Measurements from ENCODE around the gene GFRA1. TPM values are rescaled to one million over a fixed set of nuclear protein-coding genes. Genes with fewer than 3 reads are reported as not detected.

Gene GFRA1
- polyA plus RNA-seq, 1 experiment = 6.8 TPM

DNA sequence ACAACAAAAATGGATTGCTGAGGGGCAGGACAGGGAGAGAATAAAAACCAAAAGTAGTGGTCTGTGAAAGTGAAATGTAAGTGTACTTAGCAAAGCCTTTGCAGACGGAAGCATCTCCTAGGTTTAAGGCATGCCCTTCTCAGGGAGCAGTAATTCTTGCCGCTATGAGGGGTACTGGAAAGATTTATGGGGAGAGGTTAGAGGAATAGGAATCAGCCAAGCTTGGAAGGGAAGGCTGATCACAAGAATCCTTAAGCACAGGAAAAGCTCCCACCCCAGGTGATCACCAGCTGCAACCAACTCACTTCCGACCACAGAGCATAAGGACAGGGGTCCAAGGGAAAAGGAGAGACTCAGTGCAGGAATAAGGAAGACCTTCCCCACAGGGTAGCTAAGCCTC is 10.3 kb downstream of the GFRA1 start:
- TF ChIP-seq, protein P1, sequence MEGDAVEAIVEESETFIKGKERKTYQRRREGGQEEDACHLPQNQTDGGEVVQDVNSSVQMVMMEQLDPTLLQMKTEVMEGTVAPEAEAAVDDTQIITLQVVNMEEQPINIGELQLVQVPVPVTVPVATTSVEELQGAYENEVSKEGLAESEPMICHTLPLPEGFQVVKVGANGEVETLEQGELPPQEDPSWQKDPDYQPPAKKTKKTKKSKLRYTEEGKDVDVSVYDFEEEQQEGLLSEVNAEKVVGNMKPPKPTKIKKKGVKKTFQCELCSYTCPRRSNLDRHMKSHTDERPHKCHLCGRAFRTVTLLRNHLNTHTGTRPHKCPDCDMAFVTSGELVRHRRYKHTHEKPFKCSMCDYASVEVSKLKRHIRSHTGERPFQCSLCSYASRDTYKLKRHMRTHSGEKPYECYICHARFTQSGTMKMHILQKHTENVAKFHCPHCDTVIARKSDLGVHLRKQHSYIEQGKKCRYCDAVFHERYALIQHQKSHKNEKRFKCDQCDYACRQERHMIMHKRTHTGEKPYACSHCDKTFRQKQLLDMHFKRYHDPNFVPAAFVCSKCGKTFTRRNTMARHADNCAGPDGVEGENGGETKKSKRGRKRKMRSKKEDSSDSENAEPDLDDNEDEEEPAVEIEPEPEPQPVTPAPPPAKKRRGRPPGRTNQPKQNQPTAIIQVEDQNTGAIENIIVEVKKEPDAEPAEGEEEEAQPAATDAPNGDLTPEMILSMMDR (IDR thresholded peaks at IDR 0.05; ENCODE audit: low read depth, low read length) = no peak
- Histone ChIP-seq H3K27ac (ENCODE audit: low read depth, low read length) (no peak overlapping the region), H3K27me3 (ENCODE audit: control insufficient read depth, insufficient read depth, low read length) (no peaks in the 10 kb centered on the region), H3K4me3 (ENCODE audit: low read depth, low read length) (no peak overlapping the region), H3K9me3 (ENCODE audit: control insufficient read depth, insufficient read depth, low read length) (no peaks in the 10 kb centered on the region)
- POLR2A ChIA-PET = no interaction called here
- CTCF ChIA-PET = no interaction called here
- no peak for DNase-seq (ENCODE audit: low read depth, low spot score)

DNA sequence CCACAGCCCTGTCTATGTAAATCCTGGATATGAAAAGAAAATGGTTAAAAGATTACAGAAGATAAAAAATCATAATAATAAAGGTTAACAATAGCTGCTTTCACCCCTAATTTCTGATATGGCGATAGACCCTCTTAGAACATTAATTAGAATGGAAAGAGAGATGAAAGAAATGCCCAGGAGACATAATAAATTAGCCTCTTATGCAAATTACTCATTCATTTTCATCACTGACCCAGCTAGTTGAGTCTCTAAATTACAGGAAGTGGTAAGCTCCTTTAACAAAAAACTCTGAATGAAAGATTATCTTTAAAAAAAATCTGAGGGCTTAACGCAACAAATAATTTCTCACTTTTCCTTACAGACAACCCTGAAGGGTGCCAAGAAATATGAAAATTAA is 12.4 kb downstream of the GFRA1 start:
- Histone ChIP-seq H3K9me3 (ENCODE audit: control insufficient read depth, insufficient read depth, low read length) (no peaks in the 10 kb centered on the region), H3K27ac (ENCODE audit: low read depth, low read length) (no peak overlapping the region), H3K4me3 (ENCODE audit: low read depth, low read length) (no peak overlapping the region), H3K27me3 (ENCODE audit: control insufficient read depth, insufficient read depth, low read length) (no peaks in the 10 kb centered on the region)
- no peak for DNase-seq (ENCODE audit: low read depth, low spot score)
- TF ChIP-seq, protein P1 (IDR thresholded peaks at IDR 0.05; ENCODE audit: low read depth, low read length) = no peak
- ChIA-PET CTCF (interaction anchor here (0.6 to 1.4 kb wide), 3 partner anchors 13 to 554 kb away, joined by 4 to 6 read pairs (median 5); no protein-coding TSS in a partner anchor), POLR2A (no interaction called here)

DNA sequence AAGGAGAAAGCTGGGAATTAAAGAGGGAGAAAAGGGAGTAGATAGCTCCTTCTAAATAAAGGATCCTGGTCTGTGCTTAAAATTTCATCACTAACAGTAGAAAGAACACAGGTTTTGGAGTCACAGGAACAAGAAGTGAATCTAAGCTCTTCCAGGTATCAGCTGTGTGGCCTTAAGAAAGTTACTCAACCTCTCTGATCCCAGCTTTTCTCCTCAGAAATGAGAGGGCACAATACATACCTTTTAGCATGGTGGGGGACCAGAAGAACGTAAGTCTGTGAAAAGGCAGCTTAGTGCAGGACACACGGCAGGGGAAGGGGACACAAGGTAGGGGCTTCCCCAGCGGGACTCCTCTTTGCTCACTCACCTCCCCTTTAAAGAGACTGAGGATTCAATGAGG is 13.4 kb downstream of the GFRA1 start:
- Histone ChIP-seq H3K27ac (ENCODE audit: low read depth, low read length) (no peak overlapping the region), H3K4me3 (ENCODE audit: low read depth, low read length) (no peak overlapping the region), H3K9me3 (ENCODE audit: control insufficient read depth, insufficient read depth, low read length) (no peaks in the 10 kb centered on the region), H3K27me3 (ENCODE audit: control insufficient read depth, insufficient read depth, low read length) (no peaks in the 10 kb centered on the region)
- ChIA-PET CTCF (interaction anchor here (1.0 to 1.4 kb wide), 3 partner anchors 28 to 553 kb away, joined by 3 to 6 read pairs (median 4); no protein-coding TSS in a partner anchor), POLR2A (no interaction called here)
- TF ChIP-seq, protein P1 (IDR thresholded peaks at IDR 0.05; ENCODE audit: low read depth, low read length) = no peak
- DNase-seq (ENCODE audit: low read depth, low spot score) = no peak

DNA sequence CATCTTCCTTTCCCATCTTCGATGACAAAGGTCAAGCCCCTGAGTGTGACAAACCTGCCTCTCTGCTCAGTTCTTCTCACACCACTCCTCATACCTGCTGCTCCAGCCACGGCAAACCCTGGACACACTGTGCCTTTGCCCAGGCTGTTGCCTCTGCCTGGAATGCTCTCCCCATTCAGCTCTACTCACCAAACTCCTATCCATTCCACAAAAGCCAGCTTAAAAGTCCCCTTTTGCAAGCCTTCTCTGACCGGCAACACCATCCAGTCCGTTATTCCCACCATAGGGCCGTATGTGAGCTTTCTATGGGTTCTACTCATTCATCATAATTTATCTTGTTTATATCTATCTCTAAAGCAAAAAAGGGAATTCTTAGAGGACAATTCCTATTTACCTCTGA is 15.2 kb downstream of the GFRA1 start:
- TF ChIP-seq, protein P1 (IDR thresholded peaks at IDR 0.05; ENCODE audit: low read depth, low read length) = no peak
- POLR2A ChIA-PET = no interaction called here
- Histone ChIP-seq H3K27ac (ENCODE audit: low read depth, low read length) (no peak overlapping the region), H3K4me3 (ENCODE audit: low read depth, low read length) (no peak overlapping the region), H3K9me3 (ENCODE audit: control insufficient read depth, insufficient read depth, low read length) (no peaks in the 10 kb centered on the region), H3K27me3 (ENCODE audit: control insufficient read depth, insufficient read depth, low read length) (no peaks in the 10 kb centered on the region)
- CTCF ChIA-PET = no interaction called here
- no peak for DNase-seq (ENCODE audit: low read depth, low spot score)

DNA sequence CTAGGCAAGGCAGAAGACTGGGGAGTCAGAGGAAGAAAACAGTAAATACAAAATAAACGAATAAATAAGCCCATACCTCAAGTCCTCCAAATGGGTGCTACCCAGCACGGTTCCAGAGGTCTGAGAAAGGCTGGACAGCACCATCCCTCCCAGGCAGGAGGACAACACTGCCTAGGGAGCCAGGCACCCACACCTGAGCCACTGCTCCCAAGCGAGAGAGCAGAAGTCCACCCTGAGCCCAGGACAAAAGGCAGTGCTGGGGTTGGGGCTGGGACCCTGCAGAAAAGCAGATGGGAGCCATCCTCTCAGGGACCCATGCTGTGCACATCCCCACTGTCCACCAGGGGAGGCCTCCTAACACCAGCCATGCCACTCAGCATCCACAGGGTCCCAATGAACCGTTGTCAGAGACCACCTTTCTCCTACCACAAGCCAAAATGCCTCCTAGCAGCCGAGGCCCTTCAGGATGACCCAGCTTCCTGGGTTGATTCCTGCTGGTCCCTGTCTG is 16.2 kb downstream of the GFRA1 start:
- H3K4me3 ChIP-seq (ENCODE audit: low read depth, low read length) = no peak overlapping the region
- H3K27ac ChIP-seq (ENCODE audit: low read depth, low read length) = no peak overlapping the region
- ChIA-PET CTCF (no interaction called here), POLR2A (no interaction called here)
- no peaks in the 10 kb centered on the region for H3K9me3 ChIP-seq (ENCODE audit: control insufficient read depth, insufficient read depth, low read length)
- TF ChIP-seq, protein P1 (IDR thresholded peaks at IDR 0.05; ENCODE audit: low read depth, low read length) = no peak
- DNase-seq (ENCODE audit: low read depth, low spot score) = no peak
- H3K27me3 ChIP-seq (ENCODE audit: control insufficient read depth, insufficient read depth, low read length) = no peaks in the 10 kb centered on the region
